Right renal pelvis (tissue), 4 donors: Measurements from ENCODE around the gene CELA2A. TPM values are rescaled to one million over a fixed set of nuclear protein-coding genes. Genes with fewer than 3 reads are reported as not detected.
"Not testable (repeated sequence)": the region's sequence is repeated elsewhere in the genome, so short reads cannot be mapped to it uniquely, and the experiment has no call there.

Source experiments
- DNase-seq, 4 donors: peaks; one replicate each; pipeline ENCODE4 v3.0.0-alpha.2; 2013; ENCODE audit warnings: low read depth in 4 of 4, low spot score in 3 of 4, missing footprints in 1 of 4
- polyA plus RNA-seq, 4 donors: library from polyadenylated mRNA; unstranded; fragments of 120-200 nt; gene quantifications; one replicate each; pipeline ENCODE4 v1.2.1, GENCODE V29; 2013; ENCODE audit not compliant: insufficient read length in 4 of 4

Gene CELA2A
- polyA plus RNA-seq, 4 donors, result 0.09 TPM; not detected in 3

DNA sequence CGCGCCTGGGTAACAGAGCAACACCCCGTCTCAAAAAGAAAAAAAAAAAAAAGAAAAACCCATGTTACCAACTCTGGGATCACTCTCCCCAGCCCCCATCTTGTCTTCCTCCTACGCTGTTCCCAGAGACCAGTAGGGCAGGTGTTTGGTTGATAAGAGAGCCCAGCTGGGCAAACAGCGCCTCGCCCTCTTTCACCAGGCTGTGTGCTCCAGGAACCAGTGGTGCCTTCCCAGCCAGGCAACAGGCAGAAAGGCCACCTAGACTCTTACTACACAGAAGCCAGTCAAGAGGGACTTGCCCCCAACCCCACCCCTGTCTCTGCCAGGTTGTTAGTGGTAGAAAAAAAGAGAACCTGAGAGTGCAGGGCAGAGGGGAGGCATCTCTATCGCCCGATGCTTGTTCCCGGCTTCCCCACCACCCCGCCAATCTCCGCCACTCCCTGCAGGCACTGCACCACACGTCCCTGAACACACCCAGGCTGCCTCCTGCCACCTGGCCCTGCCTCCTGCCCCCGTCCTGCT is 32.3 kb upstream of the CELA2A start:
- DNase-seq, result no peak

DNA sequence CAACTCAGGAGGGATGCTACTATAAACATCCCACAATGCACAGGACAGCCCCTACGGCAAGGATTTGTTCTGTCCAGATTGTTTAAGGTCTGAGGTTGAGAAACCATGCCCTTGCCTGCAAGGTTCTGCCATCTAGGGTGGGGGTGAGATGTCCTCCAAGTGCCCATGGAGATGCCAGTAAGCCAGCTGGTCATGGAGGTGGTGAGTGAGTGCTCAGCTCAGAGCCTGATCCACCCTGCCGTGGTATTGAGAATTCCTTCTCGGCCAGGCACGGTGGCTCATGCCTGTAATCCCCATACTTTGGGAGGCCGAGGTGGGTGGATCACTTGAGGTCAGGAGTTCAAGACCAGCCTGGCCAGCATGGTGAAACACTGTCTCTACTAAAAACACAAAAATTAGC is 31.6 kb upstream of the CELA2A start:
- DNase-seq, result no peak

DNA sequence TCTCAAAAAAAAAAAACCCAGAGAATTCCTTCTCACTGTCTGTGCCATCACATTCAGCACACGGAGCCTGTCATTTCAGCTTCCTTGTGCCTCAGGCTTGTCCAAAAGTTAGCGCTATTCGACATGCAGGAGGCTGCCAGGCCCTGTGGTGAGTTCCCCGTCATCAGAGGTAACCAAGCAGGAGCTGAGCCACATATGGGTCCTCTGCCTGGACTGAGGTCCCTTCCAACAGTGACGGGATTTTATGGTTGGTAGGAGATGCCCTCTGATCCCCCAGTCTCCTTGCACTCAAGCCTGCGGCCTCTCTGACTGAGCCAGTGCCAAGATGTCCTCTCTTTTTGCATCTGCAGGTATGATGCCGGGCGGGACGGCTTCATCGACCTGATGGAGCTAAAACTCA is 31.0 kb upstream of the CELA2A start:
- no peak for DNase-seq

DNA sequence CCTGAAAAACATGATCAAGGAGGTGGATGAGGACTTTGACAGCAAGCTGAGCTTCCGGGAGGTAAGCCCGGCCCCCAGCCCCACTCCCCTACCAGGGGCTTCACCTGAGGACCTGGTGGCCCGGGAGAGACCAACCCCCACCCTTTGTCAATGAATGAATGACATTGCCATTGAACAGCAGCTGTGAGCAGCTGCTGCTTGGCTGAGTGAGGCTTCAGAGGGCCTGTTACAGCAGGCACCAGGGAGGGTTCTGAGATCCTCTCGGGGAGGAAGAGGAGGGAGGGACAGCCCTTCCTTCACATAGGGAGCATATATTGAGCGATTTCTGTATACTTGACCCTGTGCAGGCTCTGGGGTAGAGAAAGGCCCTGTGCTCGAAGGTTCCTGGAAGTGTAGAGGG is 30.6 kb upstream of the CELA2A start:
- no peak for DNase-seq

DNA sequence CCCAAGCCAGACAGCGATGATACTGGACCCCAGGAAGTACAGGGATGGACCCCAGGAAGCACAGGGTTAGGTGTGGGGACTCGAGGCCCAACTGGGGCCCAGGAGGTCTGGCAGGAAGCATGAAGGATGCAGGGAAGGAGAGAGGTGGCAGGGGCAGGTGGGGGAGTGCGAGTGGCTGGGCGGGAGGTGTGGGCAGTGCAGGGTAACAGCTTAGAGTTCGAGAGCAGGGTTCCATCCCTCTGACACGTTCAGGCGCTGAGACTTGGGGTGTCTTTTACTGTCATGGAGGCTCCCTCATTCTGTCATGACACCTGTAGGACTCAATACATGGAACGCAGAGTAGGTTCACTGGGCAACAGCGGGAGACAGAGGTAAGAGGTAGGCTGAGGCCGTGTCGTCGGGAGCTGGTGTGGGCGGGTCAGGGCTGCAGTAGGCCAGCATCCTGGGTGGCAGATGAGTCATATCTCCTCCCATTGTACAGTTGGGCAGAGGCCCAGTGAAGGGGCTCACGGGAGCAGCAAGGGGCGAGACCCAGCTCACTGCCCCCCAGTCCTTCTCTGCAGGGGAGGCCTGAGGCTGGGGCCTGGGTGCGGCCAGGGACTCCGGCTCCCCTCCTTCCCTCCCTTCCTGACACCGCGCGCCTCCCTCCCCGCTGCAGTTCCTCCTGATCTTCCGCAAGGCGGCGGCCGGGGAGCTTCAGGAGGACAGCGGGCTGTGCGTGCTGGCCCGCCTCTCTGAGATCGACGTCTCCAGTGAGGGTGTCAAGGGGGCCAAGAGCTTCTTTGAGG is 29.8 kb upstream of the CELA2A start:
- DNase-seq, result no peak

DNA sequence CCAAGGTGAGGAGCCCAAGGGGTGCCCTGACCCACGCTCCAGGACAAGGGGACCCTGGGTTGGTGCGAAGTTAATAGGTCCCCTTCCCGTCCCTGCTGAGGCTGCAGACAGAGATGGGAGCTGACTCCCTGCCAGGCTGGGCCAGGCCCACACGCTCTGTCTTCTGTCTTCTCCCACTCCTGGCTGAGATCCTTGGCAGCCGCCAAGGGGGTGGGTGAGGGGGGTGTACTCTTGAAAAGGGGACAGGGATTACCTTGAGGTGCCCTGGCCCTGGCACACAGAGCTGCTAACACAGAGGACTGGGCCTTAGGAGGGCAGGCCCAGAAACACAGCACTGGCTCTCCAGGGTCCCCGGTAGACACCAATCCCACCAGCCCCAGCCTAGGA is 29.3 kb upstream of the CELA2A start:
- no peak for DNase-seq

DNA sequence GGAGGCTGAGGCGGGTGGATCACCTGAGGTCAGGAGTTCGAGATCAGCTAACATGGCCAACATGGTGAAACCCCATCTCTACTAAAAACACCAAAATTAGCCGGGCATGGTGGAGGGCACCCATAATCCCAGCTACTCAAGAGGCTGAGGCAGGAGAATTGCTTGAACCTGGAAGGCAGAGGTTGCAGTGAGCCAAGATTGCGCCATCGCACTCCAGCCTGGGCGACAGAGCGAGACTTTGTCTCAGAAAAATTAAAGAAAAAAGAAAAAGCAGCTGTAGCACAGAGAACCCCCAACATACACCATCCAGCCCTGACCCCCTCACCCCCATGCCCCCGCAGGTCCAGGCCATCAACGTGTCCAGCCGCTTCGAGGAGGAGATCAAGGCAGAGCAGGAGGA is 28.3 kb upstream of the CELA2A start:
- DNase-seq, result not testable (repeated sequence)

DNA sequence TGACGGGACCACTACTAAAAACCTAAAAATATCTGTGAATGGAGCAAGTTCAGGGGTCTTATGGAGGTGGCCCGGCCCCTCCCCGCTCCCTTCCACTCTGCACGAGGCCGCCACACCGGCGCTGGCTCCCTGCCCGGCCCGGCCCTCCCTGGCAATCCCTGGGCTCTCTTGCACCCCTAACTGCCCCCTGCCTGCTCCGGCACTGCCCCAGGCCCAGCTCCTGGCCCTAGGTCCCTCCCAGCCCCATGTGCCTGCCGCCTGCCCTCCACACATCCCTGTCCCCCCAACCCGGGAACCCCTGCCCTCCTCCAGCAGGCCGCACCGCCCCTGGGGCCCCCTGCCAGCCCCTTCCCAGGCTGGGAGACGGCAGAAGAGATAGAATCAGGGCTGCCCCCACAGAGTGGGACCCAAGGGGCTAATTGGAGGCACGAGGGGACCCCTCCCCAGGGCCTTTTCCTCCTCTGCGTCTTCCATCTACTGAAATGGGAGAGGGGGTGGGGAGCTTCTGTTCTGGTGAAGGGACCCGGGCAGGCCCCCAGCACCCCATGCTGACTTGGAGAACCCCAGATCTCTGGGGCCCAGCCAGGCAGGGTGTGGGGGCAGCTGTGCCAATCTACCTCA is 27.6 kb upstream of the CELA2A start:
- no peak for DNase-seq

DNA sequence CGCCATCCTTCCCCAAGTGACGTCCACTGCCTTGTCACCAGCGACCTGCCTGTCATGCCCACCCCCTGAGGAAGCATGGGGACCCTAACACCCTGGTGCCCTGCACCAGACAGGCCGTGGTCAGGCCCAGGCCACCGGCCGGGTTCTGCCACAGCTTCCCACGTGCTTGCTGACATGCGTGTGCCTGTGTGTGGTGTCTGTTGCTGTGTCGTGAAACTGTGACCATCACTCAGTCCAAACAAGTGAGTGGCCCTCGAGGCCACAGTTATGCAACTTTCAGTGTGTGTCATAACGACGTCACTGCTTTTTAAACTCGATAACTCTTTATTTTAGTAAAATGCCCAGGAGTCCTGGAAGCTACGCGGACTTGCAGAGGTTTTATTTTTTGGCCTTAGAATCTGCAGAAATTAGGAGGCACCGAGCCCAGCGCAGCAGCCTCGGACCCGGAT is 26.8 kb upstream of the CELA2A start:
- no peak for DNase-seq

DNA sequence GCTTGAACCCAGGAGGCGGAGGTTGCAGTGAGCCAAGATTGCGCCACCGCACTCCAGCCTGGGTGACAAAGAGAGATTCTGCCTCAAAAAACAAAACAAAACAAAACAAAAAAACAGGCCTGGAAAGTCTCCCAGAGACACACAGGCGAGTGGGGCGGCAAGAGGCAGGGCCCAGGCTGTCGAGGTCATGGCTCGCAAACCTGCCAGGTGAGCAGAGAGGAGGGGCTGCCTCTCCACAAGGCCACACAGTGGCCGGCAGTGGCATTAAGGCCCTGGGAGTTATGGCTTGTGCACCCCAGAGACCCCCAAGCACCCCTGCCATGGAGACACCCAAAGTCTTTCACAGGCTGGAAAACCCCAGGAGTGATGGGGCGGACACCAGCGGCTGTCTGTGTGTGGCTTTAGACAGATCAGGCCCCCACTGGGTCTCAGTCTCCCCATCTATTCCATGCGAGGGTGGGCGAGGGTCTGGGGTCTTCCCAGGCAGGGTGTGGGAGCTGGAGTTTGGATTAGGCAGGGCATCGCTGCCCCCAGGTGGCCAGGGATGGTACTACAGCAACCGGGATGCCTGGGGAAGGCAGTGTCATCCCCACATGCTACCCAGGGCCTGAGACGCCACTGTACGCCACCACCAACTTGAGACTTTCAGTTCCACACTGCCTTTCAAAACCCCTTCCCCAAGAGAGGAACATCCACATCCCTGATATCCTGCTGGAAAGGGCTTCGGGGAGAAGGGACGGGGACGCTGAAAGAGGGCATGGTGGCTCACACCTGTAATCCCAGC is 25.6 kb upstream of the CELA2A start:
- peak in 1 of 4 donors; percentile 54 for DNase-seq

DNA sequence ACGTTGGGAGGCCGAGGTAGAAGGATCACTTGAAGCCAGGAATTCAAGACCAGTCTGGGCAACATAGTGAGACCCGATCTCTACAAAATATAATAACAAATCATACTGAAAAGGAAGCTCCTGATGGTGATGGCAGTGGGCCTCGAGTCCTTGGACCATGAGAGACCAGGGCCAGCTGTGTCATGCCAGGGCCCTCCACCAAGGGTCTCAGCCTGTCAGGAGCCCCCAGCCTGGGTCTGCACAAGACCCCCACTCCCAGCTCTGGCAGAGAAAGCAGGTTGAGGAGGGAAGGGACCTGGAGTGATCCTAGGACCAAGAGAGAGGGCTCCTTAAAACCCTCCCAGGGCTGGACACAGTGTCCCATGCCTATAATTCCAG is 25.0 kb upstream of the CELA2A start:
- DNase-seq, result no peak

DNA sequence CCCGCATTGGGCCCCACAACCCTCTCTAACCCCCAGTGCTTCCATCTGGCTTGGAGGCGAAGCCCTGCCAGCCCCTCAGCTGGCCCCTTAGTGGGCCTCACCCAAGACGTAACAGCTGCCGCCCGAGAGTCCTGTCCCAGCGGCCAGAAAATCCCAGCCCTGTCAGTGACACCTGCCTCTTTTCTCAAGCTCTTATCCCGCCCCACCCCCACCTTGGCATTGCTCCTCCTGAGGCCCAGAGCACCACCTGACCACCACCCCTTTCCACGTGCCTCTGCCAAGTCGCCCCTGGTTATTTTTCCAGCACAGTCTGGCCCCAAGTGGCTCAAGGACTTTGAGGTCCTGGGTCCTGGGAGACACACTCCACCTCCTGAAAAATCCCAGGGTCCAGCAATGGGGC is 24.2 kb upstream of the CELA2A start:
- no peak for DNase-seq

DNA sequence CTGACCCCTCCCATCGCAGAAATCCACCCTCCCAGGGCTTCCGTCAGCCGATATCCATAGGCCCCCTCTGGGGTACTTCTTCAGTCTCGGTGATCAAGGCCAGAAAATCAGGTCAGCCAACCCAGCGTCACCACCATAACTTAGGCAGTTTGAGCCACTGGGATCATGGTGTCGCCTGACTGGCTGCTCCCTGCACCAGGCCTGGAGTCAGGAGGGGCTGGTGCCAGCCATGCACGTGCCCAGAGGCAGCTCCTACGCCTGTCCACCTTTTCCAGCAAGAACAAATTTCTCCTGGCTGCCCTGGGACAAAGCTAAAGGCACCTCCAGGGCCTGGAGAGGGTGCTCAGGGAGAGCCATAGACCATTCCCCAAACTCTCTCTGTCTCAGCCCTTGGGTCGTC is 23.1 kb upstream of the CELA2A start:
- no peak for DNase-seq

DNA sequence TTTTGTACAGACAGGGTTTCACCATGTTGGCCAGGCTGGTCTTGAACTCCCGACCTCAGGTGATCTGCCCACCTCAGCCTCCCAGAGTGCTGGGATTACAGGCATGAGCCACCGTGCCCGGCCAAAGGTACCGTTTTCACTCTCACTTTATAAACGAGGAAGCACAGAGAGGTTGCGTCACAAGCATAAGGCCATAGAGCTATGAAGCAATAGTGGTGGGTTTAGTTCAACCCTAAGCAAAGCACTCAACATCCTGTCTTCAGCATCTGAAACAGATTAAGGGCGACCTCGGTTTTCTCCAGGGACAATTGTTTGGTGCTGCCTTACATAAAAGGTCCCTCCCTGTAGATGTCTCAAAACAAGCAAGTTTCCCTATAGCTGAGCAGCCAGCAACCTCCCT is 21.8 kb upstream of the CELA2A start:
- not testable (repeated sequence) for DNase-seq

DNA sequence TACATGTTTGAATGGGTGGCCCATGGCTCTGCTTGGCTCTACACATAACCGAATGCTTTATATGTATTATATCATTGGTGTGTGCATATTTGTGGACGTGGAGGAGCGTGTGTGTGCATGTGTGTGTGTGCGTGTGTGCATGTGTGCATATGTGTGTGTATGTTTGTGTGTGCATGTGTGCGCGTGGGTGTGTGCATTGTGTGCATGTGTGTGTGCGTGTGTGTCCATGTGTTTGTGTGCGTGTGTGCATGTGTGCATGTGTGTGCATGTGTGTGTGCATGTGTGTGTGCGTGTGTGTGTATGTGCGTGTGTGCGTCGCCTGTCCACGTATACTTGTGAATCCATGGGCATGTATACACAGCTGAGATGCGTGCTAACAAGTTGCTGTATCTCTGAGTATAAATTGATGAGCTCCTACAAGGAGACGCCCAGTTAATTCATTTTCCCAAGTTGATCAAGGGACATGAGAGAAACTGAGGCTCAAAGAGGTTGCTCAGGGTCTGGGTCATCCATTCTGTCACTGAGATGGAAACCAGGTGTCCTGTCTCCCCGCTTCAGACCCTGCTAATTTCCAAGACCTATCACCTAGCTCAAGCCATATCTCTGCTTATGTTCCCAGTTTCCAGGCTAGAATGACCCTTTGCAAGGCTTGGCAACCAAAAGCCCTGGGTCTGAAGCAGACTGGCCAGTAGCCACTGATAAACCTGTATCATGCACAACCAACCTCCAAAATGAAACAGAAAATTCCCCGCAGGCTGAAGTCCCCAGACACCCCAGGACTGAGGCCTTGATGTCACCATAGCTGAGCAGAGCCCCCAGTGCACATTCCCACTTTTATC is 21.1 kb upstream of the CELA2A start:
- no peak for DNase-seq

DNA sequence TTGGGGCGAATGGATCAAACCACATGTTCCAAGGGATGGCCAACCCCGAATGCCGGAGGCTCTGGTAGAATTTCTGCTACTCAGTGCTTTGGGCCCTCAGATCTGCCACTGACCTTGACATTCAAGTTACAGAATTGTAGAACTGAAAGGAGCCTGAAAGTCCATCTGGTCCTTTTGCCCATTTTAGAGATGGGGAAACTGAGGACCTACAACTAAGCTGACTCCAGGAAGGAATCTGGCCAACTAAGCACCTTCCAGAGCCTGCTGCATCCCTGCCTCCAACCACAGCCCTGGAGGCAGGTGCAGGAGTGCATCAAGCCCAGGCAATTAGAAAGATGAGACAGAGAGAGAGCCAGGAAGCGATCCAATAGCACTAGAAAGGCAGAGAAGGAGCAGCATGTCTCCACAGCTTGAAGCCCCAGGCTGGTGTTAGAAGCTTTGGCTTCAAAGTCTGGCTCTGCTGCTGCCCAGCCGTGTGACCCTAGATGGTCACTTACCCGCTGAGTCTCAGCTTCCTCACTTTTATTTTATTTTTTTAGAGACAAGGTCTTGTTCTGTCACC is 19.6 kb upstream of the CELA2A start:
- DNase-seq, result no peak

DNA sequence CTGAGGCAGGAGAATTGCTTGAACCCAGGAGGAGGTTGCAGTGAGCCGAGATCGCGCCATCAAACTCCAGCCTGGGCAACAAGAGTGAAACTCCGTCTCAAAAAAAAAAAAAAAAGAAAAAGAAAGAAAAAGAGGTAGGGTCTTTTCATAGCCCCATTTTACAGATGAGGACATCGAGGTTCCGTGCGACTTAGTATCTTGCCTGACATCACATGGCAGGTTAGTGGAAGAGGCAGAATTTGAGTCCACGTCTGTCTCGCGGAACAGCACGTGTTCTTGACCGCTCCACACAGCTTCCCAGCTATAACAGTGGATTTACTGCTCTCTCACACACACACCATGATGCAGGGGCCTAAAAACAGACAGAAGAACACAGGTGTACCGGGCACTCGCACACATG is 17.2 kb upstream of the CELA2A start:
- DNase-seq, result no peak

DNA sequence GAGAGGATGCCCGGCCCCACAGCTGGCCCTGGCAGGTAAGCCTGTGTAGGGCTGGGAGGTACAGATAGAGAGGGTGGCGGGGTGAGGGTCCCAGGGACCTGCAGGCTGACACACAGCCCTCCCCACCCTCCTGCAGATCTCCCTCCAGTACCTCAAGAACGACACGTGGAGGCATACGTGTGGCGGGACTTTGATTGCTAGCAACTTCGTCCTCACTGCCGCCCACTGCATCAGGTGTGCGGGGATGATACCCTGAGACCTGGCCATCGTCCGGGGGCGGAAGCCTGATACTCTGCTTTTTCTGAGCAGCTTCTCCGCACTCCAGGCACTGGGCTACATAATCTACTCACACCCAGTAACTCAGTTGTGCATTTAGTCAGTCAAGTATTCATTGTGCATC is 16.2 kb upstream of the CELA2A start:
- DNase-seq, result no peak

DNA sequence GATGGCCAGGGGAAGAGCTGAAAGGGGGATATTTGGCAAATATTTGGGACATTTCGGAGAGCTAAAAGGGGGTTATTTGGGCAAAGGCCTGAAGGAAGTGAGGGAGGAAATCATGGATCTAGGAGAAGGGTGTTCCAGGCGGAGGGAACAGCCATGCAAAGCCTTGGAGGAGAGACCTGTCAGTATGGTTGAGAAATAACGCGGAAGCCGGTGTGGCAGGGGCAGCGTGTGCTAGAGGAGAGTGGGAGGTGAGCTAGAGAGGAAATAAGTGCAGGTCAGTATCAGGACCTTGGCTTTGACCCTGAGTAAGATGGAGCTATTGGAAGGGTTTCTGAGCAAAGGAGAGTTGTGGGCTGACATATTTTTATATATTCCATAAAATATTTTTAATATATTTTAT is 15.3 kb upstream of the CELA2A start:
- DNase-seq, result no peak

DNA sequence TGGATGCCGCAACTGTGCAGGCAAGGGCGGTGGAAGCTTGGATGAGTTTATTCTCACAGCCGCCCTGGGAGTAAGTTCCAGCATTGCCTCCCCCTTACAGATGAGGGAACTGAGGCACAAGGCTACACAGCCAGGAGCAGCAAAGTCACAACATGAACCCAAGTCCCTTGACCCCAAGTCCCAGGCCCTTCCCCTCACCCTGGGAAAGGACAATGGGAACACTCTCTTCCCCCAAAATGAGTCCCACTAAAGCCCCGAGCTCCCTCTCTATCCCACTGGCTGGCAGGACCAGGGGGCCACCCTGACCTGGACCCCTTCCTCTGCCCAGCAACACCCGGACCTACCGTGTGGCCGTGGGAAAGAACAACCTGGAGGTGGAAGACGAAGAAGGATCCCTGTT is 14.4 kb upstream of the CELA2A start:
- no peak for DNase-seq
